HEK293 (cell line): ENCODE measurements around the gene RASL11A.

Experiments
- CTCF ChIA-PET: fragments of 350-600 bp; formaldehyde crosslinking; extraction: SDS; loops from one replicate; lab custom pipeline; 2021; ENCODE audit warnings: antibody characterized with exemption; lab: Yijun Ruan, JAX
- POLR2A ChIA-PET: fragments of 300-600 bp; formaldehyde crosslinking; extraction: SDS; loops from one replicate; lab custom pipeline; 2020; ENCODE audit warnings: antibody characterized with exemption, inconsistent platforms; lab: Yijun Ruan, JAX
- H3K27ac ChIP-seq: fragments of 200-500 bp; sonication (Bioruptor generic); 2 replicates; pipeline ENCODE4 v1.5.1; 2014; ENCODE audit warnings: low read depth, low read length, control low read depth, inconsistent platforms; ENCODE audit errors: extremely low read depth
- H3K36me3 ChIP-seq, 2 experiments: fragments of 200-500 bp in 1 of 2; sonication (Bioruptor generic) in 1 of 2; 1 replicate in 1 of 2; 2 replicates in 1 of 2; pipeline ENCODE4 v1.5.1; 2014 to 2017; ENCODE audit warnings: inconsistent platforms in 2 of 2, low read length in 2 of 2; ENCODE audit not compliant: control insufficient read depth in 2 of 2, insufficient read depth in 1 of 2
- H3K4me1 ChIP-seq: fragments of 200-500 bp; sonication (Bioruptor generic); 2 replicates; pipeline ENCODE4 v1.5.1; 2014; ENCODE audit warnings: mild to moderate bottlenecking, low read length, inconsistent platforms; ENCODE audit not compliant: control insufficient read depth, insufficient read depth
- H3K4me3 ChIP-seq: 2 replicates; pipeline ENCODE4 v1.5.1; 2011; ENCODE audit warnings: low read depth, mild to moderate bottlenecking, control low read depth, low read length, moderate library complexity
- H3K9me3 ChIP-seq: fragments of 200-500 bp; sonication (Bioruptor generic); 2 replicates; pipeline ENCODE4 v1.5.1; 2014; ENCODE audit warnings: low read depth, low read length, inconsistent platforms; ENCODE audit not compliant: control insufficient read depth, insufficient read depth
- BCL11B ChIP-seq: fragments of 450-650 bp; formaldehyde crosslinking; IDR thresholded peaks from 2 replicates; pipeline ENCODE4 v1.5.1; 2016; ENCODE audit warnings: low read depth, missing biosample characterization, missing genetic modification characterization
- GLI2 ChIP-seq: fragments of 450-650 bp; formaldehyde crosslinking; IDR thresholded peaks from 2 replicates; pipeline ENCODE4; 2017; ENCODE audit warnings: missing biosample characterization, missing genetic modification characterization, low read depth, borderline replicate concordance
- GLIS1 ChIP-seq: fragments of 450-650 bp; formaldehyde crosslinking; IDR thresholded peaks from 2 replicates; pipeline ENCODE4 v1.5.1; 2016; ENCODE audit warnings: missing biosample characterization, missing genetic modification characterization
- KLF1 ChIP-seq: fragments of 450-650 bp; formaldehyde crosslinking; IDR thresholded peaks from 2 replicates; pipeline ENCODE4 v1.5.1; 2016; ENCODE audit warnings: missing biosample characterization, missing genetic modification characterization
- MEIS1 ChIP-seq: sonication (generic); formaldehyde crosslinking; IDR thresholded peaks from 2 replicates; pipeline ENCODE4 v1.8.1; 2022; ENCODE audit warnings: missing genetic modification reagents, mild to moderate bottlenecking, borderline replicate concordance
- MZF1 ChIP-seq: fragments of 450-650 bp; formaldehyde crosslinking; IDR thresholded peaks from 2 replicates; pipeline ENCODE4 v1.5.1; 2017; ENCODE audit warnings: missing biosample characterization, missing genetic modification characterization, borderline replicate concordance
- OSR2 ChIP-seq: fragments of 450-650 bp; formaldehyde crosslinking; IDR thresholded peaks from 2 replicates; pipeline ENCODE4 v1.5.1; 2016; ENCODE audit warnings: missing biosample characterization, missing genetic modification characterization
- PRDM6 ChIP-seq: fragments of 450-650 bp; formaldehyde crosslinking; IDR thresholded peaks from 2 replicates; pipeline ENCODE4 v1.5.1; 2017; ENCODE audit warnings: missing biosample characterization, missing genetic modification characterization
- RBAK ChIP-seq: fragments of 450-650 bp; formaldehyde crosslinking; IDR thresholded peaks from 2 replicates; pipeline ENCODE4 v1.5.1; 2016; ENCODE audit warnings: missing biosample characterization, missing genetic modification characterization
- ZBTB20 ChIP-seq: fragments of 450-650 bp; formaldehyde crosslinking; IDR thresholded peaks from 2 replicates; pipeline ENCODE4 v1.5.1; 2016; ENCODE audit warnings: missing biosample characterization, missing genetic modification characterization
- ZFHX2 ChIP-seq: fragments of 450-650 bp; formaldehyde crosslinking; conservative IDR thresholded peaks from 2 replicates; pipeline ENCODE4 v1.5.1; 2016; ENCODE audit warnings: missing biosample characterization, missing genetic modification characterization
- ZNF121 ChIP-seq: fragments of 450-650 bp; formaldehyde crosslinking; IDR thresholded peaks from 2 replicates; pipeline ENCODE4 v1.5.1; 2016; ENCODE audit warnings: missing biosample characterization, missing genetic modification characterization
- ZNF140 ChIP-seq: fragments of 450-650 bp; formaldehyde crosslinking; IDR thresholded peaks from 2 replicates; pipeline ENCODE4 v1.5.1; 2016; ENCODE audit warnings: missing biosample characterization, missing genetic modification characterization
- ZNF16 ChIP-seq: fragments of 450-650 bp; formaldehyde crosslinking; IDR thresholded peaks from 2 replicates; pipeline ENCODE4 v1.5.1; 2016; ENCODE audit warnings: low read depth, missing biosample characterization, missing genetic modification characterization
- ZNF175 ChIP-seq: fragments of 450-650 bp; formaldehyde crosslinking; IDR thresholded peaks from 2 replicates; pipeline ENCODE4 v1.5.1; 2016; ENCODE audit warnings: missing biosample characterization, missing genetic modification characterization
- ZNF2 ChIP-seq: fragments of 450-650 bp; formaldehyde crosslinking; IDR thresholded peaks from 2 replicates; pipeline ENCODE4 v1.5.1; 2016; ENCODE audit warnings: missing biosample characterization, missing genetic modification characterization
- ZNF214 ChIP-seq: fragments of 450-650 bp; formaldehyde crosslinking; IDR thresholded peaks from 2 replicates; pipeline ENCODE4 v1.5.1; 2017; ENCODE audit warnings: missing biosample characterization, mild to moderate bottlenecking, missing genetic modification characterization, borderline replicate concordance
- ZNF23 ChIP-seq: fragments of 450-650 bp; formaldehyde crosslinking; IDR thresholded peaks from 2 replicates; pipeline ENCODE4 v1.5.1; 2016; ENCODE audit warnings: missing biosample characterization, missing genetic modification characterization, borderline replicate concordance
- ZNF248 ChIP-seq: fragments of 450-650 bp; formaldehyde crosslinking; IDR thresholded peaks from 2 replicates; pipeline ENCODE4 v1.5.1; 2017; ENCODE audit warnings: missing biosample characterization, missing genetic modification characterization
- ZNF302 ChIP-seq: fragments of 450-650 bp; formaldehyde crosslinking; IDR thresholded peaks from 2 replicates; pipeline ENCODE4 v1.5.1; 2016; ENCODE audit warnings: missing biosample characterization, missing genetic modification characterization, low read depth
- ZNF449 ChIP-seq: fragments of 450-650 bp; formaldehyde crosslinking; IDR thresholded peaks from 2 replicates; pipeline ENCODE4 v1.5.1; 2017; ENCODE audit warnings: missing biosample characterization, mild to moderate bottlenecking, missing genetic modification characterization, moderate library complexity
- ZNF521 ChIP-seq: fragments of 450-650 bp; formaldehyde crosslinking; IDR thresholded peaks from 2 replicates; pipeline ENCODE4 v1.5.1; 2017; ENCODE audit warnings: missing biosample characterization, mild to moderate bottlenecking, missing genetic modification characterization
- ZNF561 ChIP-seq: fragments of 450-650 bp; IDR thresholded peaks from 2 replicates; pipeline ENCODE4 v1.5.1; 2018; ENCODE audit warnings: missing biosample characterization, missing genetic modification characterization, borderline replicate concordance
- ZNF596 ChIP-seq: fragments of 450-650 bp; IDR thresholded peaks from 2 replicates; pipeline ENCODE4 v1.5.0; 2018; ENCODE audit warnings: missing biosample characterization, mild to moderate bottlenecking, missing genetic modification characterization, moderate library complexity
- ZNF629 ChIP-seq: fragments of 450-650 bp; formaldehyde crosslinking; IDR thresholded peaks from 2 replicates; pipeline ENCODE4 v1.5.1; 2017; ENCODE audit warnings: missing biosample characterization, missing genetic modification characterization
- ZSCAN4 ChIP-seq: fragments of 450-650 bp; formaldehyde crosslinking; IDR thresholded peaks from 2 replicates; pipeline ENCODE4 v1.5.1; 2017; ENCODE audit warnings: missing biosample characterization, missing genetic modification characterization

RASL11A gene

GRCh38 chr13:27310946-27311345 lies 40.3 kb downstream of the RASL11A start (continued):
- no peak for TF ChIP-seq ZNF121

GRCh38 chr13:27311518-27312210 lies 41.0 kb downstream of the RASL11A start:
- H3K27ac ChIP-seq = no peak overlapping the region
- TF ChIP-seq ZNF302 (tag by site-specific recombination) (no peak), ZNF140 (tag by site-specific recombination) (no peak), ZNF2 (tag by site-specific recombination) (no peak), PRDM6 (tag by site-specific recombination) (no peak), MZF1 (no peak), ZNF175 (no peak), OSR2 (no peak), ZNF449 (tag by site-specific recombination) (no peak), BCL11B (tag by site-specific recombination) (no peak), GLIS1 (tag by site-specific recombination) (no peak), ZNF16 (no peak)
- CTCF ChIA-PET = no interaction called here

GRCh38 chr13:27313770-27314169 lies 43.1 kb downstream of the RASL11A start:
- Histone ChIP-seq H3K4me1 (no peaks in the 10 kb centered on the region), H3K4me3 (no peak overlapping the region), H3K27ac (no peak overlapping the region), H3K9me3 (no peaks in the 10 kb centered on the region), H3K36me3 (no peaks in the 10 kb centered on the region)
- ChIA-PET CTCF (no interaction called here), POLR2A (no interaction called here)
- TF ChIP-seq ZNF521 (tag by site-specific recombination) (no peak), ZNF214 (tag by site-specific recombination) (no peak), ZNF23 (tag by site-specific recombination) (no peak)

More at GRCh38 chr13:27311518-27312210, 41.0 kb downstream of the RASL11A start:
- Histone ChIP-seq H3K9me3 (no peaks in the 10 kb centered on the region), H3K4me3 (no peak overlapping the region), H3K4me1 (no peaks in the 10 kb centered on the region), H3K36me3 (no peaks in the 10 kb centered on the region)
- POLR2A ChIA-PET = no interaction called here

GRCh38 chr13:27319404-27319803 lies 48.8 kb downstream of the RASL11A start:
- H3K9me3 ChIP-seq = no peaks in the 10 kb centered on the region
- no peak overlapping the region for H3K4me3 ChIP-seq
- CTCF ChIA-PET = interaction anchor here (0.5 kb wide), 1 partner anchor 373 kb away, joined by 3 read pairs; no protein-coding TSS in a partner anchor
- H3K36me3 ChIP-seq = no peaks in the 10 kb centered on the region
- no peaks in the 10 kb centered on the region for H3K4me1 ChIP-seq
- H3K27ac ChIP-seq = no peak overlapping the region
- POLR2A ChIA-PET = no interaction called here
- no peak for TF ChIP-seq ZNF629
- TF ChIP-seq GLI2 = no peak
- no peak for TF ChIP-seq ZNF561
- TF ChIP-seq ZNF248 (tag by site-specific recombination) = no peak
- no peak for TF ChIP-seq ZBTB20 (tag by site-specific recombination)
- no peak for TF ChIP-seq RBAK (tag by site-specific recombination)
- TF ChIP-seq ZNF2 (tag by site-specific recombination) = no peak
- no peak for TF ChIP-seq KLF1 (tag by site-specific recombination)
- TF ChIP-seq MEIS1 (CRISPR knock-in tag) = no peak
- TF ChIP-seq ZSCAN4 (tag by site-specific recombination) = no peak
- no peak for TF ChIP-seq ZNF596
- TF ChIP-seq ZFHX2 = no peak
